Muscle layer of colon (tissue), 2 donors: ENCODE measurements around the gene FAM163B.

ENCODE experiments used
- H3K27ac ChIP-seq: one replicate; pipeline ENCODE4 v1.7.0; 2013; ENCODE audit warnings: low read depth, mild to moderate bottlenecking, low read length, moderate library complexity
- H3K27me3 ChIP-seq, 2 donors: one replicate each; pipeline ENCODE4 v1.7.0; 2013; ENCODE audit warnings: low read length in 2 of 2, mild to moderate bottlenecking in 2 of 2; ENCODE audit not compliant: insufficient read depth in 2 of 2, control insufficient read depth in 1 of 2
- H3K36me3 ChIP-seq: one replicate; pipeline ENCODE4 v1.7.0; 2013; ENCODE audit warnings: mild to moderate bottlenecking, low read length; ENCODE audit not compliant: insufficient read depth
- H3K4me1 ChIP-seq: one replicate; pipeline ENCODE4 v1.7.0; 2013; ENCODE audit warnings: mild to moderate bottlenecking, low read length; ENCODE audit not compliant: insufficient read depth
- H3K4me3 ChIP-seq, 2 donors: one replicate each; pipeline ENCODE4 v1.7.0; 2013; ENCODE audit warnings: low read length in 2 of 2, low read depth in 1 of 2, mild to moderate bottlenecking in 1 of 2, moderate library complexity in 1 of 2
- H3K9ac ChIP-seq: one replicate; pipeline ENCODE4 v1.7.0; 2013; ENCODE audit warnings: low read length
- H3K9me3 ChIP-seq: one replicate; pipeline ENCODE4 v1.7.0; 2013; ENCODE audit warnings: mild to moderate bottlenecking, low read length
- donor health status: abdominal sarcoma.
- donor health status: Adenocarcinoma of cecum.

Gene FAM163B

GRCh38 chr9:133592731-133593409 is 16.3 kb downstream of the FAM163B start:
- H3K27ac ChIP-seq, result no peak overlapping the region
- H3K4me3 ChIP-seq, result no peak overlapping the region
- no peak overlapping the region for H3K9ac ChIP-seq
- no peaks in the 10 kb centered on the region for H3K4me1 ChIP-seq
- H3K27me3 ChIP-seq, result peaks cover 0 to 10% of the 10 kb centered on the region in 2 donors
- H3K36me3 ChIP-seq, result no peaks in the 10 kb centered on the region
- peaks cover 12% of the 10 kb centered on the region for H3K9me3 ChIP-seq

DNA sequence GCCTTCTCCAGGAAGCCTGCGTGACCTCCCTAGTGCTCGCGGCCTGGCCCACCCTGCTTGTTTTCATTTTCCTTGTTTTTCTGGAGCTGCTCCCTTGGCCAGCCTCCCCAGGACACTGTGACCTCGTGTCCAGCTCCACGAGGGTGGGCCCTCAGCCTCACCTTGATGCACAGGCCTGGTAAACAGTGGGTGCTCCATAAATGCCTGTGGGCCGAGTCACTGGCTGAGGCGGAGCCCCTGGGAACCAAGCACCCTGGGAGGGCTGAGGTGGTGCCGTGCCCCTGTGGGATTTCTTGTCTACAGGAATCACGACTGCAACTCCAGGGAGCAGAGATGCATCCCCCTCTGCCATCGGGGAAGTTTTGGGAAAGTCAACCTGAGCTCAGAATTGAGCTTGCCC is 17.2 kb downstream of the FAM163B start:
- H3K36me3 ChIP-seq, result no peaks in the 10 kb centered on the region
- H3K9ac ChIP-seq, result no peak overlapping the region
- H3K27ac ChIP-seq, result no peak overlapping the region
- peaks cover 0 to 12% of the 10 kb centered on the region in 2 donors for H3K27me3 ChIP-seq
- no peak overlapping the region for H3K4me3 ChIP-seq
- no peaks in the 10 kb centered on the region for H3K4me1 ChIP-seq
- peaks cover 5% of the 10 kb centered on the region for H3K9me3 ChIP-seq

GRCh38 chr9:133591116-133591910 is 17.9 kb downstream of the FAM163B start:
- H3K27me3 ChIP-seq, result peaks cover 6 to 18% of the 10 kb centered on the region in 2 donors
- H3K36me3 ChIP-seq, result no peaks in the 10 kb centered on the region
- H3K4me1 ChIP-seq, result peaks cover 2% of the 10 kb centered on the region
- no peak overlapping the region for H3K27ac ChIP-seq
- H3K9ac ChIP-seq, result no peak overlapping the region
- no peak overlapping the region for H3K4me3 ChIP-seq
- H3K9me3 ChIP-seq, result no peaks in the 10 kb centered on the region

DNA sequence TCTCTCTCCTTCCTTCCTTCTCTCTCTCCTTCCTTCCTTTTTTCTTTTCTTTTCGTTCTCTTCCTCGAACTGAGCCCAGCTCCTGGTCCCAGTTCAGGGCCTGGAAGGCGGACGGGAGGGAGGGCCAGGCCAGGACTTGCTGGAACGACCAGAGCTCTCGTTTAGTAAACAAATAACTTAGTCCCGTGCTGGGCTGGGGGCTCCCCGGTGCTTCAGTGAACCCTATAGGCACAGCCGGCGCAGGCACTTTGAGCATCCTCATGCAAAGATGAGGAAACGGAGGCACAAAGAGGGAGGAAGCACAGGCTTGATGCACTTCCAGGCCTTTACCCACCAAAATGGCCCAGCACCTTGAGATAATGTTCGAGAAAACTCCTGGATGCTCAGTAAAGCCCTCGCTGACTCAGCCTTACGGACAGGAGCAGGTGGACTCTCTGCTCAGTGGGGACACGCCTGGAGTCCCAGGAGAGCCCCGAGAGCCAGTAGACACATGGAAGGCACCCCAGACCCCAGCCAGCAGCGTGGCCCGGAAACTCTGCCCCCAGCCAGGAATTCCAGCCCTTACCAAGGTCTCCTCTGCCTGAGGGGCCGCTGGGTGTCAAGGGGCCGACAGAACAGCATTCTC is 18.8 kb downstream of the FAM163B start:
- Histone ChIP-seq H3K27ac (no peak overlapping the region), H3K27me3 (peaks cover 8 to 28% of the 10 kb centered on the region in 2 donors), H3K36me3 (no peaks in the 10 kb centered on the region), H3K4me1 (peaks cover 12% of the 10 kb centered on the region), H3K4me3 (no peak overlapping the region), H3K9ac (no peak overlapping the region), H3K9me3 (no peaks in the 10 kb centered on the region)

DNA sequence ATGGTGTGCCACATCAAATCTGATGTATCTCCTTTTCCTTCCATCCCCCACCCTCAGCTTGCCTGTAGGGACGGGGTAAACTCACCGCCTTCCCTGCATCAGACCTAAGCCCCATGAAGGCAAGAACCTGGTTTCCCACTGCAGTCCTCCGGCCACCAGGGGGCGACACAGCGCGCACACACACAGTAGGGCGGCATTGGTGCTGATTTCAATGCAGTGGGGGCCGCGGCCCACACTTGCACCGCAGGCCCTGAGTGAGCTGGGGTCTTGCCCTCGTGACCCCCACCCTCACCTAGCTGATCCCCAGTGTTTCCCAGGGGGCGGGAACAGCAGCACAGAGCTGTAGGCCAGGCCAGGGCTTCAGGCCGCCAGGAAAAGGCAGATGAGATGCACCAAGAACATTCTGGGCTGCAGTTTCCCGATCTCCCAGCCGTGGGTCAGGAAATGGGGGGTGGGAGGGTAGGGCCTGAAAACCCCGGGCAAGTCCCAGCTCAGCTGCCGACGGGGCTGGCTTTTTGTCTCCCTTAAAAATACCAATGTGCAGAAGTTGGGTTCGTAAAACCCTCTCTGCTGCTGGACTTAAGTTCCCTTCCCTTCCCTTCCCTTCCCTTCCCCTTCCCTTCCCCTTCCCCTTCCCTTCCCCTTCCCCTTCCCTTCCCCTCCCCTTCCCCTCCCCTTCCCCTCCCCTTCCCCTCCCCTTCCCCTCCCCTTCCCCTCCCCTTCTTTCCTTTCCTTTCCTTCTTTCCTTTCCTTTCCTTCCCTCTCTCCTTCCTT is 19.5 kb downstream of the FAM163B start:
- no peak overlapping the region for H3K27ac ChIP-seq
- no peaks in the 10 kb centered on the region for H3K36me3 ChIP-seq
- peaks cover 8 to 28% of the 10 kb centered on the region in 2 donors for H3K27me3 ChIP-seq
- no peak overlapping the region for H3K4me3 ChIP-seq
- peaks cover 19% of the 10 kb centered on the region for H3K4me1 ChIP-seq
- no peaks in the 10 kb centered on the region for H3K9me3 ChIP-seq
- H3K9ac ChIP-seq, result no peak overlapping the region

- H3K27ac ChIP-seq, result no peak overlapping the region
- peaks cover 31% of the 10 kb centered on the region for H3K4me1 ChIP-seq
- peaks cover 8 to 28% of the 10 kb centered on the region in 2 donors for H3K27me3 ChIP-seq
- no peaks in the 10 kb centered on the region for H3K9me3 ChIP-seq
- no peak overlapping the region for H3K9ac ChIP-seq
- no peak overlapping the region for H3K4me3 ChIP-seq
- no peaks in the 10 kb centered on the region for H3K36me3 ChIP-seq
These were observed 21.7 kb downstream of the FAM163B start for GRCh38 chr9:133587466-133587865.

- peaks cover 8 to 24% of the 10 kb centered on the region in 2 donors for H3K27me3 ChIP-seq
- peaks cover 31% of the 10 kb centered on the region for H3K4me1 ChIP-seq
These were observed 22.1 kb downstream of the FAM163B start for GRCh38 chr9:133587051-133587450.

GRCh38 chr9:133585481-133586351 is 23.5 kb downstream of the FAM163B start:
- H3K27me3 ChIP-seq, result peaks cover 8 to 18% of the 10 kb centered on the region in 2 donors

More at GRCh38 chr9:133587051-133587450, 22.1 kb downstream of the FAM163B start:
- H3K4me3 ChIP-seq, result no peak overlapping the region
- H3K9me3 ChIP-seq, result no peaks in the 10 kb centered on the region
- no peak overlapping the region for H3K9ac ChIP-seq
- no peak overlapping the region for H3K27ac ChIP-seq
- no peaks in the 10 kb centered on the region for H3K36me3 ChIP-seq

GRCh38 chr9:133584559-133585476 is 24.4 kb downstream of the FAM163B start:
- Histone ChIP-seq H3K4me3 (no peak overlapping the region), H3K9ac (no peak overlapping the region), H3K27ac (peak overlapping the region; percentile 46), H3K4me1 (peaks cover 45% of the 10 kb centered on the region), H3K9me3 (no peaks in the 10 kb centered on the region), H3K36me3 (no peaks in the 10 kb centered on the region), H3K27me3 (peaks cover 8 to 18% of the 10 kb centered on the region in 2 donors)

More at GRCh38 chr9:133585481-133586351, 23.5 kb downstream of the FAM163B start:
- H3K36me3 ChIP-seq, result no peaks in the 10 kb centered on the region
- no peak overlapping the region for H3K4me3 ChIP-seq
- H3K27ac ChIP-seq, result peak overlapping the region; percentile 46
- no peak overlapping the region for H3K9ac ChIP-seq
- H3K9me3 ChIP-seq, result no peaks in the 10 kb centered on the region
- peaks cover 44% of the 10 kb centered on the region for H3K4me1 ChIP-seq
